ENCODE results near the gene BNIP5.
"Not testable (repeated sequence)": the region's sequence is repeated elsewhere in the genome, so short reads cannot be mapped to it uniquely, and the experiment has no call there.

BNIP5 gene

GRCh38 chr6:36368921-36369865, 32.5 kb upstream of the BNIP5 start:
- DNase-seq (ENCODE audit: low read depth, low spot score): peak; percentile 58
- in situ Hi-C loops (cut with HindIII; ENCODE audit: low sequenced_read_pairs): no loop called here
- TF ChIP-seq CTCF (IDR thresholded peaks at IDR 0.05; ENCODE audit: low read depth, low read length): no peak
- H3K4me3 ChIP-seq (ENCODE audit: low read depth, low read length): no peak overlapping the region

- no peak overlapping the region for H3K4me3 ChIP-seq (ENCODE audit: low read depth, low read length)
- in situ Hi-C loops (cut with HindIII; ENCODE audit: low sequenced_read_pairs): no loop called here
- no peak for TF ChIP-seq CTCF (IDR thresholded peaks at IDR 0.05; ENCODE audit: low read depth, low read length)
- DNase-seq (ENCODE audit: low read depth, low spot score): no peak
Measured at GRCh38 chr6:36368421-36368820, 31.7 kb upstream of the BNIP5 start.

- DNase-seq (ENCODE audit: low read depth, low spot score): no peak
- TF ChIP-seq CTCF (IDR thresholded peaks at IDR 0.05; ENCODE audit: low read depth, low read length): no peak
- in situ Hi-C loops (cut with HindIII; ENCODE audit: low sequenced_read_pairs): no loop called here
- no peak overlapping the region for H3K4me3 ChIP-seq (ENCODE audit: low read depth, low read length)
Measured at GRCh38 chr6:36367743-36368142, 31.1 kb upstream of the BNIP5 start.

- DNase-seq (ENCODE audit: low read depth, low spot score): no peak
- in situ Hi-C loops (cut with HindIII; ENCODE audit: low sequenced_read_pairs): no loop called here
- no peak for TF ChIP-seq CTCF (IDR thresholded peaks at IDR 0.05; ENCODE audit: low read depth, low read length)
- no peak overlapping the region for H3K4me3 ChIP-seq (ENCODE audit: low read depth, low read length)
Measured at GRCh38 chr6:36364669-36365479, 28.2 kb upstream of the BNIP5 start.

GRCh38 chr6:36364061-36364635, 27.5 kb upstream of the BNIP5 start:
- in situ Hi-C loops (cut with HindIII; ENCODE audit: low sequenced_read_pairs); H3K4me3 ChIP-seq (ENCODE audit: low read depth, low read length); DNase-seq (ENCODE audit: low read depth, low spot score): not testable (repeated sequence)

- in situ Hi-C loops (cut with HindIII; ENCODE audit: low sequenced_read_pairs); DNase-seq (ENCODE audit: low read depth, low spot score): not testable (repeated sequence)
Measured at GRCh38 chr6:36363371-36363752, 26.7 kb upstream of the BNIP5 start.

GRCh38 chr6:36362551-36363370, 26.1 kb upstream of the BNIP5 start:
- DNase-seq (ENCODE audit: low read depth, low spot score): no peak
- no peak for TF ChIP-seq CTCF (IDR thresholded peaks at IDR 0.05; ENCODE audit: low read depth, low read length)
- H3K4me3 ChIP-seq (ENCODE audit: low read depth, low read length): no peak overlapping the region
- in situ Hi-C loops (cut with HindIII; ENCODE audit: low sequenced_read_pairs): no loop called here

More at GRCh38 chr6:36363371-36363752, 26.7 kb upstream of the BNIP5 start:
- not testable (repeated sequence) for H3K4me3 ChIP-seq (ENCODE audit: low read depth, low read length)

Data from astrocyte of the spinal cord (primary cell).